WTC11 (cell line): ENCODE data around the gene NDRG2.

Source experiments
- TF ChIP-seq, protein P1 (sequence below): sonication (generic); formaldehyde crosslinking; IDR thresholded peaks from 2 replicates; pipeline ENCODE4 v1.8.0; 2022; ENCODE audit warnings: mild to moderate bottlenecking, missing genetic modification reagents
- TF ChIP-seq, protein P2 (sequence below): fragments of 200-600 bp; IDR thresholded peaks from 2 replicates; pipeline ENCODE4 v1.8.0; 2022; ENCODE audit warnings: antibody characterized with exemption

DNA sequence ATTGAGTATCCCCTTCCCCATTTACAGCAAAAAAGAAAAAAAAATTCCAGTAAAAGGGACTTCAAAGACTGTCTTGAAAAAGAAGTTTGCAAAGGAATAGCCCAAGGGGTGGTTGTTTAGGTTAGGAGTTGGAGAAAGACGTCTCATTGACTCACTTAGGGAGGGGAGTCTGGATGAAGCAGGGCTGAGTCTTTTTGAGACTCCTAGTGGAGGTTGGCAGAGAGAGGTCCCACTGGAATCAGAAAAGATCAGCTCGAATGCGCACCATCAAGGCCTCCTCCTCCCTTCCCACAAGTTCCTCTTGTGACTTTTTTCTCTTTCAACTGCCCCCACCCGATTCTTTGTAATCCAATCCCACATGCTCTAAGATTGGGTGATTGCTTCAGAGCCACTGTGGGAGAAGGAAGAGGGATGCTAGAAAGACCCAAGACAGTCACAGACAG lies 47.2 kb upstream of the NDRG2 start:
- TF ChIP-seq, protein P1, sequence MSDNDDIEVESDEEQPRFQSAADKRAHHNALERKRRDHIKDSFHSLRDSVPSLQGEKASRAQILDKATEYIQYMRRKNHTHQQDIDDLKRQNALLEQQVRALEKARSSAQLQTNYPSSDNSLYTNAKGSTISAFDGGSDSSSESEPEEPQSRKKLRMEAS (CRISPR knock-in tag), result no peak
- TF ChIP-seq, protein P2, sequence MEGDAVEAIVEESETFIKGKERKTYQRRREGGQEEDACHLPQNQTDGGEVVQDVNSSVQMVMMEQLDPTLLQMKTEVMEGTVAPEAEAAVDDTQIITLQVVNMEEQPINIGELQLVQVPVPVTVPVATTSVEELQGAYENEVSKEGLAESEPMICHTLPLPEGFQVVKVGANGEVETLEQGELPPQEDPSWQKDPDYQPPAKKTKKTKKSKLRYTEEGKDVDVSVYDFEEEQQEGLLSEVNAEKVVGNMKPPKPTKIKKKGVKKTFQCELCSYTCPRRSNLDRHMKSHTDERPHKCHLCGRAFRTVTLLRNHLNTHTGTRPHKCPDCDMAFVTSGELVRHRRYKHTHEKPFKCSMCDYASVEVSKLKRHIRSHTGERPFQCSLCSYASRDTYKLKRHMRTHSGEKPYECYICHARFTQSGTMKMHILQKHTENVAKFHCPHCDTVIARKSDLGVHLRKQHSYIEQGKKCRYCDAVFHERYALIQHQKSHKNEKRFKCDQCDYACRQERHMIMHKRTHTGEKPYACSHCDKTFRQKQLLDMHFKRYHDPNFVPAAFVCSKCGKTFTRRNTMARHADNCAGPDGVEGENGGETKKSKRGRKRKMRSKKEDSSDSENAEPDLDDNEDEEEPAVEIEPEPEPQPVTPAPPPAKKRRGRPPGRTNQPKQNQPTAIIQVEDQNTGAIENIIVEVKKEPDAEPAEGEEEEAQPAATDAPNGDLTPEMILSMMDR, result no peak
